GDM1 (cell line): ENCODE results near the gene CALHM1.
"Not testable (repeated sequence)": the region's sequence is repeated elsewhere in the genome, so short reads cannot be mapped to it uniquely, and the experiment has no call there.

Experiments
- DNase-seq: peaks from one replicate; lab custom pipeline; 2025; lab: John Stamatoyannopoulos, UW

Gene CALHM1

DNA sequence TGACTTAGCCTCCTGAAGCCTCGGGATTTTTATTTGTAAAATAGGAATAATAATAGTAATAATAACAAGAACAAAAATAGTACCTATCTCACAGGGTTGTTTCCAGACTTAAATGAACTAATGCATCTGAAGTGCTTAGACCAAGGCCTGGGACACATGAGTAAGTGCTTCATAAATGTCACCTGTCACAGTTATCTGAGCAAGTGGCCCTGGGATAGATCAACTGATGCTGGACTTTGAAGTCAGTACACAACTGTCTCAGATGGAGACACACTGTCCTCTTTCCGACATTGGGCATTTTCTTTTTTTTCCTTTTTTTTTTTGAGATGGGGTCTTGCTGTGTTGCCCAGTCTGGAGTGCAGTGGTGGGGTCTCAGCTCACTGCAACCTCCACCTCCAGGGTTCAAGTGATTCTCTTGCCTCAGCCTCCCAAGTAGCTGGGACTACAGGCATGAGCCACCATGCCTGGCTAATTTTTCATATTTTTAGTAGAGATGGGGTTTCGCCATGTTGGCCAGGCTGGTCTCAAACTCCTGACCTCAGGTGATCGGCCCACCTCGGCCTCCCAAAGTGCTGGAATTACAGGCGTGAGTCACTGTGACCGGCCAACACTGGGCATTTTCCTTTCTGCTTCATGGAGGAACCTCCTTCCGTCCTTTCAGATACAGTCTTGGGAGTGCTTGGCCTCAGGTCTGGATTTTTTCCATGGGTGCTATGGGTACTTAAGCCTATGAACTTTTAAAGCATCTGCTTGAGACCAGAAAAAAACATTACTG is 28.1 kb upstream of the CALHM1 start:
- DNase-seq: not testable (repeated sequence)

DNA sequence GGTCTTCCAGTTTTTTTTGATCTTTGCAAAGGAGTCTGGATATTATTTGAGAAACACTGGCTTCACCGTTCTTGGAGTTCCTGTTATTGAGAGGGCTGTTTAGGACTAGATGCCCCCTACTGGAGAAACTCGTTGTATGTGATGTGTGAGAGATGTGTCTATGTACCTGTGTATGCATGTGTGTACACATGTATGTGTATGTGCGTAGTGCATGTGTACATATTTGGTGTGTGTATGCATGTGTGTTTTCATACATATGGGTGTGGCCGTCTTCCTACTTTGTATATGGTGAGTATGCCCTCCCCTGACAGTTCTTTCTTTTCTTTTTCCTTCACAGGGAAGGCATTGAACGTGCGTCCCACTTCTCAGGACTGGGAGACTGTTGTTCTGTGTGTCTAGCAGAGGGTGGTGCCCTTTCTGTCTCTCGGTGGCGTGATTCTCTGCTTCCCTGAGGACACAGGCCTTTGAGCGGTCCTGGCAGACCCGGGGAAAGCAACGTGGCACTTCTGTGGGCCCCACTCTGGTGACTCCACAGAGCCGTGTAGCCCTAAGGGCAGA is 23.4 kb upstream of the CALHM1 start:
- DNase-seq: peak; percentile 64

DNA sequence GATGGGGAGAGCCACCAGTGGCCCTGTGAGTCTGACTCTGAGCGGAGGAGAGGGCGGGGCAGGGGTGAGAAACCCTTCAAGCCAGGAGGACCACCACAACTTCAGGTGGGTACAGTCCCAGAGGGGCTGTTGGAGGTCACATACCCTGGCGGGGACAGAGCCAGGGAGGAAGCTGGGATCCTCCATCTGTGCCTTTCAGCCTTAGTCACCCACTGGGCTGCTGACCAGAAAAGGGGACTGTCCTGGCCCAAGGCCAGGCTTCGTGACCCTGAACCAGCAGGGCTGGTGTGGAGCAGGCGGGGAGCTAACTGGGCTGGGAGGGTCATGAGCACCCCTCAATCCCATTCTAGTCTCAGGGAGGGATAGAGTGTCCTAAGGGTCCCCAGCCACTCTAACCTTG is 21.8 kb upstream of the CALHM1 start:
- DNase-seq: no peak

DNA sequence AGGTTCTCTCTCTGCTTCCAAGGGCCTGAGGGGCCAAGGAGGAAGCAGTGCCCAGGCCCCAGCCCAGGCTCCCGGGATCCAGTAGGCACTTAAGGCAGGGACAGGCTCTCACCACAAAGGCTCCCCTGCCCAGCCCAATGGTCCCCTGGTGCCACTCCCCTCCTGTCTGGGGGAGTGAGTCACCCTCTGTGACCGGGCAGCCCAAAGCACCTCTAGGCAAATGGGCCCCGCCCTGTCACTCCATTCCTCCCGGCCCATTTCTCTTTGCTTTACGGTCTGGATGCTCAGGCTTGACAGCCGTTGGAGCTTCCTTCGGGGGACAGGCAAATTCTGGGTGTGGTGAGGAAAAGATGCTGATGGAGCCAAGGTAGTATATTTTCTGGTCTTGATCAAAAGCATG is 20.4 kb upstream of the CALHM1 start, which contains the start of gene CALHM3:
Gene CALHM3, minus strand, starts transcription at position 106 of the 400 bp plus-strand sequence. CDS start 208 bp downstream, outside the sequence.
- no peak for DNase-seq

DNA sequence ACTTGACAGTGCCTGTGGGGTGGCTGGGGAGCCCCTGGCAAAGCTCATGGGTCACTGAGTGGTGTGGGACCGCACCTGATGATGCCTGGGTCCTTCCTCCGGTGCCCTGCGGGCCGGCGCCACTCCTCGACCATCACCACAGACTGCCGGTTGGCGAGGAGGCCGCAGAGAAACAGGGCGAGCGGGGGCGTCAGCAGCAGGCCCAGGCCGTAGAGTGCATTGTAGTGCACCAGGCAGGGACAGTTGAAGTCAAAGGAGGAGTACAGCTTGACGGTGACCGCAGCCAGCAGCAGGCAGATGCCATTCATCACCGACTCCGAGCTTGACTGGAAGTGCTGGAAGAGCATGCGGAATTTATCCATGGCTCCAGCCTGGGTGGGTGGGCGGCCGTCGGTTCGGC is 20.0 kb upstream of the CALHM1 start:
- no peak for DNase-seq

DNA sequence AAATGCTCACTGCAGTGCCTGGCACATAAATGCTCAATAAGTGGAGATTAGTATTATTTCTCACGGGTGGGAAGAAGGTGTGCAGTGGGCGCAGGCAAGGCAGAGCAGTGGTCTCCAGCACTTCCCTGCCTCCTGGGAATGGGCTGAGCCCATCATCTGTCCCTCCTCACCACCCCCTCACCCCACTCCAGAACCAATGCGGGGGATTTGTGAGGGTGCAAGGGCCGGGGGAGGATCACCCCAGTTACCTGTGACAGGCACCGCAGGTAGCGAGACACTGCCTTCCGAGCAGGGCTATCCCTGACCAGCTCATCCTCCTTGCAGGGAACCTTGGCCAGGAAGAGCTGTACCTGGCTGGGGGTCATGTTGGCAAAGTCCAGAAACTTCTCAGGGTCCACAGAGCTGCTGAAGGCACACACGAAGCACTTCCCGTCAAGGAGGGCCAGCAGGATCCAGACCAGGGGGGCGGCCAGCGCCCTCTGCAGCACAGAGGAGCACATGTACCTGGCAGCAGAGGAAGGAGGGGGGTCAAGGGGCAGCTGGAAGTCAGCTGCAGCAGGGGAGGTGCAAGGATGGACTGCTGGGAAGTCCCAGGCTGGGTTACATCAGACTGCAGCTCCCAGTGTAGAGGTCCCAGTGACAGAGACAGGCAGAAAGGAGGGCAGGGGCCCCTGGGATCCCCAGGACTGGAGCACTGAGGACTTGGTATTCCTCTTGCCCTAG is 17.5 kb upstream of the CALHM1 start:
- DNase-seq: no peak

DNA sequence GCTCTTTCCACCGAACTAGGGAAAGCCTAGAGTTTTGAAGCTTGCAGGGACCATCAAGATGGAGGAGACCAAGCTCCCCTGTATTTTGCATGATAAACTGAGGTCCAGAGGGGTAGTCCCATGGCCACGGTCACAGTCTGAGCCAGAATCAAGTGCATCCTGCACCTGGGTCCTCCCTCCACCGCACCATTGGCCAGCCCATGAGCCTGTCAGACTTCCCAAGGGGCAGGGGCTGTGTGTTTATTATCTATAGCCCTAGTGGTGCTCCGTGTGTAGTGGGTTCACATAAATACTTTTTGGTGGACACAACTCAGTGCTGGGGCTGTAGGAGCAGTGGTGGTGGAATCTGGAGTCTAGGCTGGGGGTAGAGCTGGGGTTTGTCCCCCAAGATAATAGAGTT is 16.7 kb upstream of the CALHM1 start:
- no peak for DNase-seq

DNA sequence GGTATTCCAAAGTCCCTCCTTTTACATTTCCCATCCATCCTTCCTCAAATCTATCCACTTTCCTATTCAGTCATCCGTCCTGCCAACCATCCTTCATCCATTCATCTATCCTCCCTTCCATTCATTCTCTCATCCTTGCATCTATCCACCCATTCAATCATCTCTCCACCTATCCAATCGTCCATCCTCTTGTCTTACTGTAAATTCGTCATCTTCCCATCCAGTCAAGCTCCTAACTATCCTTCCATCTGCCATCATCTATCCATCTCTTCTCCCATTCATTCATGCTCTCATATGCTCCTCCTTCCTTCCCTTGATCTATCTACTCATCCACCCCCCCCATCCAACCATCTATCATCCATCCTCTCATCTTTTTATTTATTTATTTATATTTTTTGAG is 15.4 kb upstream of the CALHM1 start:
- no peak for DNase-seq

DNA sequence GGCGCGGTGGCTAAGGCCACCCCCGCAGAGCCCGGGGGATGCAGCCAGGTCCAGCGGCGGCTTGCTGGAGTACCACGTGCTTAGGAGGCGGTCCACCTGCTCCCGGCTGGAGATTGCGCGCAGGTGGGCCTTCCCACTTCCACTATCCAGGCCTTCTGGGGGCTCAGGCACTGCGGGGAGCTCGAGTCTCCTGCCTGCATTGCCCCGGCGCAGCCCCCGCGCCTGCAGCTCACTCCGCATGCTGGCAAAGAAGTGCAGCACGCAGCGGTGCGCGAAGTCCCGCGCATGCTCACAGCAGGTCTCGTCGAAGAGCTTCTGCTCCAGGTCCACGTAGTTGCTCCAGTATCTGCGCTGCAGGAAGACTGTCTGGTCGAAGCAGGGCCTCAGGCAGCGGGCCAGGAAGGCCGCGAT is 14.6 kb upstream of the CALHM1 start:
- DNase-seq: no peak

DNA sequence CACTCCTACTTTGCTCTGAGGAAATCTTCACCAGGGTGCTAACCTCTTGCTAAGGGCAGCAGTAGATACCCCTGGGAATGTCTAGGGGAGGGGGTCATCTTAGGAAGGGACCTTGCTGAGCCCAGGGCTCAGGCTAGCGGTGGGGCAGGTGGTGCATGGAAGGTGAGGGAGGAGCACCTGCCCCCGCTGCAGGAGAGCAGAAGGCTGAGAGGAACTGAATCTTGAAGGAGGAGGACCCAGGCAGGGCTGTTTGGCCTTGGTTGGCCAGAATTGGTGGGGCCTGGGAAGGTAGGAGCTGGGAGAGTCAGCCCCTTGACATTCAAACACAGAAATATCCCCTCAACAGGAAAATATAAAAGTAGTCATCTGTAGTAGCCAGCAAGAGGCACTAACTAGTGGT is 13.3 kb upstream of the CALHM1 start:
- DNase-seq: no peak

DNA sequence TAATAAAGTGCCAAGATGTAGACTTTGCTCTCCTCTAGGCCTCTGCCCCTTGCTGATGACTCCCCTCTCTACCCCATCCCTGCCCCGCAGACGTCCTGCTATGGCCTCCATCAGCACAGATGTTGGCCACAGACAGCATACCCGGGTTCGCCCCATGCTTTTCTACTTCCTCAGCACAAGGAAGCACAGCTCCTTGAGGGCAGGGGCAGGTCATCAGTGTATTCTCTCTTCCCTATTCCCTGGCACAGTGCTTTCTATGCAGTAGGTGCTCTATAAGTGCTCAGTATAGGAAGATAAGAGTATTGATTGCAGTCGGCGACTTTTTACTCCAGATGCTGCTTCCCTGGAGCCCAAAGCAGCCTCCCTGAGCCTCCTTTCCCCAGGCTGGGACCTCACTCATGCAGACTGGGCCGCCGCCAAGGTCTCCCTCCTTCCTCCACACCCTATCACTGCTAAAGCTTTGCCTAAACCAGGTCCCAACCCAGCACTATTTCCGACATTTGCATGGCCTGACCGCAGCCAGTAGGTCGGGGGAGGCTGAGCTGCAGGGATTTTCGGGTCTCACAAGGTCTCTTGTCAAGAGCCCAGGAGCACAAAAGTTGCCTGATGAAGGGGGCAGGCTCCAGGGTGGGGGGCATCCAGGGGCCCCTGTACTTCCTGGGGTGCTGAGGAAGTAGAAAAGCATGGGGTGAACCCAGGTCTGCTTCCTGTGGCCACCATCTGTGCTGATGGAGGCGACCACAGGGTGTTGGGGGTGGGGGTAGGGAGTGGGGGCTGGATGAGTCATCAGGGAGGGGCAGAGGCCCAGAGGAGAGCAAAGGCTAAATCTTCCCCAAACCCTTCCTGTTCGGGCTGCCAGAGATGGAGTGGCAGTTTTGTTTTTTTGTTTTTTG is 12.3 kb upstream of the CALHM1 start:
- peak; percentile 91 for DNase-seq

DNA sequence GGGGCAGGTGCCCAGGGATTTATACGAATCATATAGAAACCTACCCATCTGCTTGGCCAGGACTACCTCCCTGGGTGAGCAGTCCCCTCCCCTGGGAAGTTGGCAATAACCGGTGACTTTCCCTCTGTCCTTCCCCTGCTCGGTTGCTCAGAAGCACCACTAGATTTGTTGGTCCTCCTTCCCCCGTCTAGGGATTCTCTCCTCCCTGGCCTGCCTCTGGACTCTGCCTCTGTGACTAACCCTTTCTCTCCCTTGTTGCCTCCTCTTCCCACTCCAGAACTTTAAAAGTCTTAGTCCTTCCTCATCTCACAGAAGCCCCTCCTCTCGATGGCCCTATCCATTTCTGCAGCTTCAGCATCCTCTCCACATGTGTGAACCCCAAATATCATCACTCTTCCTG is 10.5 kb upstream of the CALHM1 start:
- DNase-seq: no peak

DNA sequence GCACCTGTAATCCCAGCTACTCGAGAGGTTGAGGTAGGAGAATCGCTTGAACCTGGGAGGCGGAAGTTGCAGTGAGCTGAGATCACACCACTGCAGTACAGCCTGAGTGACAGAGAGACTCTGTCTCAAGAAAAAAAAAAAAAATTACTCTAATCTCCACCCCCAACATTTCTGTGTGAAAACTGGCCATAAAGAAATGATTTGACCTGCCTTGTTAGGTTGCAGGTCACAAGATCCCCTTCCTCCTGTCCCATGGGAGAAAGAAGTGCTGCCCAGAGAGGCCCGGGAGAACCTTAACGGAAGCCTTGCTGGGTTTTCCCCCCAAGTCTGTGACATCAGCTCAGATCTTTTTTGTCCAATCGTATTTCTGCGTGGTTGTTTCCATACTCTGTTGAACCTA is 8.7 kb upstream of the CALHM1 start:
- no peak for DNase-seq

DNA sequence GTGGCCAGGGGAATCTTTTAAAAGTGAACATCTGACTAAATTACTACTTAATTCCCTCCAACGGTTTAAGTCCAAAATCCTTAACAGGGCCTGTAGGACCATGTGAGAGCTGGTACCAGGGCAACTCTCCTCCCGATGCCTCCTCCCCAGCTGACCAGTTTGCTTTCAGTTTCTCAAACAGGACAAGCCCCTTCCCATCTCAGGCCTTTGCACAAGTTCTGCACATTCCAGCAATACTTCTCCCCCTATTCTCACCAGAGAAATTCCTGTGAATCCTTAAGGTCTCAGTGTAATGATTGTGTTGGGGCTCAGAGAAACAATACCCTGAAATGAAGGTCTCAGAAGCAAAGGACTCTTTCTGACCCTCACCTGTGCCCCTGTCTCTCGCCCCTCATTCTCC is 8.0 kb upstream of the CALHM1 start:
- no peak for DNase-seq

DNA sequence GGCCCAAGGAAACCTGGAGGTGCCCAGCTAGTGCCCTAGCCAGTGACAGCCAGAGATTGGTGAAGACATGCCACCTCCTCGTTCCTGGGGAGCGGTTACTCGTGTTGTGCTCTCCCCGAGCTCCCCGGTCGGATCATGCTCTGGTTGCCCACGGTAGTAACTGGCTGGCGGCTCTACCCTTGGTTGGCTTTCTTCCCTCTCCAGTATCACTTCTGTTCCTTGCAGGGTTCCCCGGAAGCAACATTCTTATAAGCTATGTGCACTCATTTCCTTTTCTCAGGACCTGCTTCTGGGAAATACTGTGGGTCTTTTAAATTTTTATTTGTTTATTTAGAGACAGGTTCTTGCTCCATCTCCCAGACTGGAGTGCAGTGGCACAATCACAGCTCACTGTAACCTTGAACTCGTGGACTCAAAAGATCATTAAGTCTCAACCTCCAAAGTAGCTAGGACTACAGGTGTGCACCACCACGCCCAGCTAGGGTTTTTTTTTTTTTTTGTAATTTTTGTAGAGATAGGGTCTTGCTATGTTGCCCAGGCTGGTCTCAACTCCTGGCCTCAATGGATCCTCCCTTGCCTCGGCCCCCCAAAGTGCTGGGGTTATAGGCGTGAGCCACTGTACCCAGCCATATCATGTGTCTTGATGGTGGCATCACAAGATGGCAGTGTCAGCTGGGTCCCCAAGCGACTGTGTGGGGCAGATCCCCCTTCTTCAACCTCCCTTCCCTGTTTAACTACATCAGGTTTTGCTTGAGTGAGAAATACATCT is 6.9 kb upstream of the CALHM1 start:
- DNase-seq: no peak

DNA sequence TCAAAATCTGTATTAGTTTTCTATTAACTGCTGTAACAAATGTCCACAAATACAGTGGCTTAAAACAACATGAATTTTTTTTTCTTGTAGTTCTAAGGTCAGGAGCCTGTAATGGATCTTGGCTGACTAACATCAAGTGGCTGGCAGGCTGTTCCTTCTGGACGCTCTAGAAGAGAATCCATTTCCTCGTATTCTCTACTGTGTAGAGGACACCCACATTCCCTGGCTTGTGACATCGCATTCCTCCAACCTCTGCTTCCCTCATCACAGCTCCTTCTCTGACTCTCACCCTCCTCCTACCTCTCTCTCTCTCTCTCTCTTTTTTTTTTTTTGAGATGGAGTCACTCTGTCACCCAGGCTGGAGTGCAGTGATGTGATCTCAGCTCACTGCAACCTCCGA is 4.8 kb upstream of the CALHM1 start:
- DNase-seq: no peak

DNA sequence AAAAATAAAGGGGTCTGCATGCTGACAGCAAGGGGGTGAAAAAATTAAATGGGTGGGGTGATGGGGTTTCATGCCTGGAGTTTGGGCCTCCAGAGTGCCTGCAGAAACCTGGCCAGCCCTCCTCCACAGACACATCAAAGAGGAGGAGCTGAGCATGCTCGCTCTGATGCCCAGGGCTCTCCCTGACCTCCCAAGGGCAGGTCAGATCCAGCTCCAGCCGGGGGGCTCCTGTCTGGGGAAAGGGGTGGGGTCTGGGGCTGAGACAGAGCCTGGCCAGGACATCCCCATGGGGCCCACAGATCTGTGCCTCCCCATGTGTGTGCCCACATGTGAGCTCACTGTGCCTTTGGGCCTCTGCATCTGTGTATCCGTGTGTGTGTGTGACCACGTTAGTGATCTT is 915 bp upstream of the CALHM1 start:
- DNase-seq: no peak

DNA sequence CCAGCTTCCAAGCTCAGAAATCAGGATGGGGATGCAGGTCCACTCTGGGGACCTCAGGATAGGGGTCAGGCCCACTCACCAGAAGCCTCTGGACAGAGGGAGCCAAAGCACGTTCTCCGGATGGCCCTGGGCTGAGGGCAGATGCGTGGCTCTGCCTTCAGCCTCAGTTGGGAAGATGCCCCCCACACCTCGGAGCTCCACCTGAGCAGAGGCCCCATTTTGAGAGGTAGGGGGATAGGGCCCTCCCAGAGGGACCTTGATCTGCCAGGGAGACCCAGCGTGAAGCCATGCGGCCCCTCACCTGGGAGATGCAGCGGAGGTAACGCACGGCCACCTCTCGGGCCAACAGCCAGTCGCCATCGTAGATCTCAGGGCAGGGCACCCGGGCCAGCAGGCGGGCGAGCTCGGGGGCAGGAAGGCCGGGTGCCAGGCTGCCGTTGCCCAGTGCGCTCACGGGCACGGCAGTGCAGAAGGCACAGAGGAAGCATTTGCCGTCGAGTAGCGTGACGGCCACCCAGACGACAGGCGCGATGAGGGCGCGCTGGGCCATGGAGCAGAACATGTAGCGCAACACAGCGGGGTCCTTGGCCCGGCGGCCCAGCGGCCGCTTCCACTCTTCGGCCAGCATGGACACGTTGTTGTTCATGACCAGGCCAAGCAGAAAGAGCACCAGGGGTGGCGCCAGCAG is 660 bp downstream of the CALHM1 start:
- no peak for DNase-seq

DNA sequence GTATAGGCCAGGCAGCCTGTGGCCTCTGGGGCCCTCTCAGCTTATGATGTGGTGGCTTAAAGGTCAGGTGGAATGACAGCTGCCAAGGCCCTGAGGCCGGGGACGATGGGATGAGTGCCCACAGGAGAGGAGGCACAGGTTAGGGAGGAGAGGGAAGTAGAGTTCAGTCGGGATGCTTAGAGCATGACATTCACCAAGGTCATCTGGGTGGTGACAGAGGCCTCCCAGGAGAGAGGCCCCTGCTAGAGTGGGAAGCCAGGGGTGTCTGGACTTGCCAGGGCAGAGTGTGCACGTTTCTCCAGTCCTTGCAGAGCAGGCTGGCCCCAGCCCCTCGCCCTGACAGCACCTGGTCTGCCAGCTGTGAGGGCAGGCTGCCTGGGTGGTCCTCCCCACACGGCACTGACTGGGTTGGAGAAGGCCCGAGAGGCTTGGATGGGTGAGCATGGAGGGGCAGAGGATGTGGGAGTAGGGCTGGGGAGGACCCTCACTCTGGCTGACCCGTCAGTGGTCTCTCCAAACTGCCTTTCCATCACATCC is 1.5 kb downstream of the CALHM1 start:
- DNase-seq: no peak

DNA sequence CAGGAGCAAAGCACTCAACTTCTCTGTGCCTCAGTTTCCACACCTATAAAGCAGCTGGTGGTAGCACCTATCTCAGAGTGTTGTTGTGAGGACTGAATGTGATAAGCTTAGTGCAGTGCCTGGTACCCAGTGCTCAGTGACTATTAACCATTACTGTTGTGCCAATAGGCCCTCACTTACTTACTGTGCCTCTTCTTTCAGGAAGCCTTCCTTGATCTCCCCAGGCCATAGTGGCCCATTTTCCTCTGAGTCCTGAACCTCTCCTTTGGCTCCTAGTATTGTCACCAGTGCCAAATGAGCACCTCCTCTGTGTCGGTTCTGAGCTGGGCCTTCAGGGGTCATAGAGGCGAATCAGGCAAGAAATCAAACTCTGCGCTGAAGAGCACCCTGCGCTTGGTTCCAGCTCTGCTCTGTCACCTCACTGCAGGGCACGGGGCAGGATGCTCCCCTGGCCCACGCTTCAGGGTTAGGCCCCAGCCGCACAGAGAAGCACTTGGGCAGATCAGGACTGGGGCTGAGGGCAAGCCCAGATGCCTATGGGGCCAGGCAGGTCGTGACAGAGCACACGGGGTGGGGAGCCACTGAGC is 2.5 kb downstream of the CALHM1 start:
- DNase-seq: no peak
